ENCODE results near the gene METTL21C.

DNA sequence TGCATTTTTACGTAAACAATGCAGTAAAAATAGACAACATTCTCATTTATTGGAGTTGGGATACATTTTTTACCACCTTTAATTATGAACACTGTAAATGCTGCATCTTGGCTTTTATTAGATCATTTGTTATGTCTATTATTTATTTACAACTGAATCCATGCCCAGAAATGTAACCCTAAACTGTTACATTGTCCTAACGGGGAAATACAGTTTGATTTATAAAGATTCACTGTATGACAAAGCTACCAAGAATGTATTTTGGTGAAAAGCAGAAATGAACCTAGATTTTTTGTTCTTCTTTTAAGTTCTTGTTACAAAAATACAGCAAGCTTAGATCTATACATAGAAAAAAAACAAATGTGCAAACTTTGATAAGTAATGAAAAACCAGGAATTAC is 1.1 kb downstream of the METTL21C start:
- TF ChIP-seq POLR2AphosphoS5 (IDR thresholded peaks at IDR 0.05; ENCODE audit: borderline replicate concordance, low read depth, low read length) (no peak), EZH2 (IDR thresholded peaks at IDR 0.05) (no peak)

Measured in SK-N-MC (cell line).